ENCODE measurements around the gene AKR7A2. TPM values are rescaled to one million over a fixed set of nuclear protein-coding genes. Genes with fewer than 3 reads are reported as not detected.

AKR7A2 gene
- total RNA-seq, 3 donors from 2014 or later = 19.2 to 26.3 (median 20.5) TPM

GRCh38 chr1:19348441-19349198 is 36.7 kb upstream of the AKR7A2 start:
- no peak for DNase-seq
- peaks cover 15% of the 10 kb centered on the region for H3K36me3 Mint-ChIP-seq (ENCODE audit: insufficient read depth)
- no peak for ATAC-seq
- no peaks in the 10 kb centered on the region for H3K4me1 Mint-ChIP-seq (ENCODE audit: low read depth)
- no peak overlapping the region for H3K4me3 Mint-ChIP-seq
- no peaks in the 10 kb centered on the region for H3K27me3 Mint-ChIP-seq (ENCODE audit: low read depth)
- H3K9me3 Mint-ChIP-seq = no peaks in the 10 kb centered on the region

DNA sequence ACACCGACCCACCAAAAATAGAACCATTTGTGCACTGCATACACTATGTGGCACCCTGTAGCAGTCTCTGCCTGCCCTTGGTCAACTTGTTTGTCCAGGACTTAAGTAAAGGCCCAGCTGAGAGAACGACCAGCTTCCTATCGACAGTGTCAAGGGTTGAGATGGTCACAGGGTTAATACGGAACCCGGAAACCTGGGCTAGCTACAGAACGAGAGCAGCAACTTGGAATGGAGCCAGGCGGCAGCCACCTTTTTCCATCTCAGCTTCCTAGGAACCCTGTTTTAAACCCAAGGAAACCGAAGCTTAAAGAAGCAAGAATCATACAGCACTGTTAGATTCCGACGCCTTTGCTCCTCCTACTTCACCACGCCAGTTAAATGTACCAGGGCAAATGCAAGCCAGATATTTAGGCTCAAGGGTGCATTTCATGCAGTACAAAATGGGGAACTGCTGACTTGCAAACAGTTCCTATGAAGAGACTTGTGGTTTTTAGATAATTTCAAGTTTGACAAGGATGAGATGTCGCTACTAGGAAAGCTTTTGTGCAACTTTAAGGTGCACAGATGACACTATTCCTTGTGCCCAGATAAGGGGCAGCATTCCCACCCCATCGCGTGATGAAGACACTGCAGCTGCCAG is 35.7 kb upstream of the AKR7A2 start:
- H3K4me1 Mint-ChIP-seq (ENCODE audit: low read depth) = no peaks in the 10 kb centered on the region
- DNase-seq = no peak
- no peak overlapping the region for H3K4me3 Mint-ChIP-seq
- no peaks in the 10 kb centered on the region for H3K27me3 Mint-ChIP-seq (ENCODE audit: low read depth)
- H3K9me3 Mint-ChIP-seq = no peaks in the 10 kb centered on the region
- ATAC-seq = no peak
- peaks cover 17% of the 10 kb centered on the region for H3K36me3 Mint-ChIP-seq (ENCODE audit: insufficient read depth)

DNA sequence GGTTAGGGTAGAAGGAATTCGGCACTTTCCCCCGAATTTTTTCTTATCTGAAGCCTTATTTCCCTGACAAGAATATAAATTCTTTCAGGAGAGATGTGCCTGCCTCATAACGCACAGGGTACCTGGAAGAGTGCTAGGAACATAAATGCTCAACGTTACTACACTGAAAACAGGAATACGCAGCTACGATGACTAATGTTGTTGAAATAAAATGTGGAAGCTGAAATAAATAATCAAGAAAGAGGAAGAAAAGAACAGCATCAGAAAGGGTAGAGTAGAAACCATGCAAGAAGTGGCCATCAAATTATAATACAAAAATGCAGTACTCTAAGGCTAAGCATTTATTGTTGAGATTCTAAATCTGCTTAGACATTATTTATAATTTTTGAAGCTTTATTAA is 34.1 kb upstream of the AKR7A2 start:
- Mint-ChIP-seq H3K4me3 (no peak overlapping the region), H3K9me3 (no peaks in the 10 kb centered on the region), H3K4me1 (ENCODE audit: low read depth) (no peaks in the 10 kb centered on the region), H3K36me3 (ENCODE audit: insufficient read depth) (peaks cover 20% of the 10 kb centered on the region), H3K27me3 (ENCODE audit: low read depth) (no peaks in the 10 kb centered on the region)
- no peak for ATAC-seq
- no peak for DNase-seq

- Mint-ChIP-seq H3K9me3 (no peaks in the 10 kb centered on the region), H3K36me3 (ENCODE audit: insufficient read depth) (peaks cover 25% of the 10 kb centered on the region), H3K27me3 (ENCODE audit: low read depth) (no peaks in the 10 kb centered on the region), H3K4me1 (ENCODE audit: low read depth) (no peaks in the 10 kb centered on the region), H3K4me3 (no peak overlapping the region)
- DNase-seq = no peak
- ATAC-seq = no peak
Measured at GRCh38 chr1:19345391-19345790, 33.4 kb upstream of the AKR7A2 start.

GRCh38 chr1:19344831-19345230 is 32.9 kb upstream of the AKR7A2 start:
- Mint-ChIP-seq H3K27me3 (ENCODE audit: low read depth) (no peaks in the 10 kb centered on the region), H3K36me3 (ENCODE audit: insufficient read depth) (peaks cover 25% of the 10 kb centered on the region), H3K4me1 (ENCODE audit: low read depth) (no peaks in the 10 kb centered on the region), H3K9me3 (no peaks in the 10 kb centered on the region), H3K4me3 (no peak overlapping the region)
- ATAC-seq (no peak), DNase-seq (no peak)

- peak; percentile 28 for DNase-seq
- Mint-ChIP-seq H3K4me1 (ENCODE audit: low read depth) (no peaks in the 10 kb centered on the region), H3K9me3 (no peaks in the 10 kb centered on the region), H3K4me3 (no peak overlapping the region), H3K27me3 (ENCODE audit: low read depth) (no peaks in the 10 kb centered on the region), H3K36me3 (ENCODE audit: insufficient read depth) (peaks cover 25% of the 10 kb centered on the region)
- peak; percentile 62 to 64 for ATAC-seq
Measured at GRCh38 chr1:19344372-19344810, 32.4 kb upstream of the AKR7A2 start.

GRCh38 chr1:19343617-19344350 is 31.8 kb upstream of the AKR7A2 start:
- ATAC-seq (no peak), DNase-seq (no peak)
- H3K27me3 Mint-ChIP-seq (ENCODE audit: low read depth) = no peaks in the 10 kb centered on the region
- H3K36me3 Mint-ChIP-seq (ENCODE audit: insufficient read depth) = peaks cover 27% of the 10 kb centered on the region
- H3K9me3 Mint-ChIP-seq = no peaks in the 10 kb centered on the region
- no peak overlapping the region for H3K4me3 Mint-ChIP-seq
- no peaks in the 10 kb centered on the region for H3K4me1 Mint-ChIP-seq (ENCODE audit: low read depth)

DNA sequence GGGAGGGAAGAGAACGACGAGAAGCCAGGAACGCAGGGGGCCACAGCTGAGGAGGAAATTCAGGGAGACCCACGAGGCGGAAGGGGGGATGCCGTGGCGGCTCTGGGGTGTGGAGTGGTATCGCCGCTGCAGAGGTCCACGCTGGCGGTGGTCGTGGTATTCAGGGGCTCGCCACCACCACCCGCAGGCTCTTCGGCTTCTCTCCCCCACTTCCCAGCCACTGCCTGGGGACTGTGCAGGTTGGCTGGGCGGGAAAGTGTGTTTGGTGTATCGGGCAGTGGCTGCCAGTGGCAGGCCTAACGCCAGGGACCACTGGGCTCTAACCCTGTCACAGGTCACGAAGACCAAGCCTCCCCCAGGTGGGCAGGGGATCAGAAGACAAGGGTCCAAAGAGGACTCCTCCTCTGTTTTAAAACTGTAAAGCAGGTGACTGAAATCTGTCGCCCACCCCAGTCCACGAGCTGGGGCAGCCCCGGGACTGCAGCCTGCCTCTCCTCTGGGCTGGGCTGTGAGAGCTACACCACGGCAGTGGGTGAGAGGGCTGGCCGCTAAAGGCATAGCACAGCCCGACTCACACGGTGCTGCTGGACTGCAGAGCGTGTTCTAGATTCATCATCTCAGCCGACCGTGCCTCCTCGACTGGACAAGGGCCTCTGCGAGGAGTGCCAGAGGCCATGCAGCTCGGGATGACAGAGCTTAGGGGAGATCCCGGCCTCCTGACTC is 31.1 kb upstream of the AKR7A2 start:
- no peaks in the 10 kb centered on the region for H3K9me3 Mint-ChIP-seq
- no peaks in the 10 kb centered on the region for H3K27me3 Mint-ChIP-seq (ENCODE audit: low read depth)
- H3K4me1 Mint-ChIP-seq (ENCODE audit: low read depth) = no peaks in the 10 kb centered on the region
- DNase-seq = no peak
- no peak overlapping the region for H3K4me3 Mint-ChIP-seq
- peaks cover 27% of the 10 kb centered on the region for H3K36me3 Mint-ChIP-seq (ENCODE audit: insufficient read depth)
- no peak for ATAC-seq

- Mint-ChIP-seq H3K36me3 (ENCODE audit: insufficient read depth) (peaks cover 30% of the 10 kb centered on the region), H3K27me3 (ENCODE audit: low read depth) (no peaks in the 10 kb centered on the region), H3K4me3 (no peak overlapping the region), H3K9me3 (no peaks in the 10 kb centered on the region), H3K4me1 (ENCODE audit: low read depth) (no peaks in the 10 kb centered on the region)
- ATAC-seq (no peak), DNase-seq (no peak)
Measured at GRCh38 chr1:19342062-19342750, 30.3 kb upstream of the AKR7A2 start.

DNA sequence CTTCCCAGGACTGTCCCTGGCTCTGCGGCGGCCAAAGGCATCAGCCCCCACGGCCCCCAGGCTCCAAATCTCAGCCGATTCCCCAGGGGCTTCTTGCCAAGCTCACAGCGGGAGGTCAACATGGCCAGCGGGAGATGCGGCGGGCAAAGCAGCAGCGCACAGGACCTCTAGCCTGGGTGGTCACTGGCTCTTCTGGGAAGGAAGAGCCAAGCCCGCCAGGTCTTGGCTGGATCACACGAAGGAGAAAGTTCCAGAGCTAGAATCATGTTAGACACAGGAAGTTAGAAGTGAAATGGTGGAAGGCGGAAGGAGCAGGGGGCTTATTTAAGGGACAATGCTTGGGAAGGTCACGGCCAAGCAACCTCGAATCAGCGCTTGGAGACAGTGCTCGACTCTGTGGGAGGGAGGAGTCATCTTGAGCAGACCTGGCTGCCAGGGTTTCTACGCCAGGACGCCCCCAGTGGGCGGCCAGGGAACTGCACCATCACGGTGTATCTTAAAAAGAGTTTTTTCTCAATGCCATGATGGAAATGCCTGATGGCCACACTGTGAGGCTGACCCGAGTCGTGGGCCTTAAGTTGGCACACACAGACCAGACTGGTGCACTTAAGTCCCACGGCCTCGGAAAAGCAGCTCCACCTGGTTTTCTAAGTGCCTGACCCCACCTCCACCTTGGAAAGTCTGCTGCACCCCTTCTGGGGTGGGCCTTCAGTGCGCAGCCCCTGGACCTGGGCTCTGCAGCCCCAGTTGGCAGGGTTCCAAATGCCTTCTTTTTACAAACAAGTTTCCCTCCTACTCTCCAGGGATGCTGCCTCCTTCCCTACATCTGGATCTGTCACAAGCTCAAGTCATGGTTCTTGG is 29.5 kb upstream of the AKR7A2 start:
- ATAC-seq = peak; percentile 64 to 69
- H3K36me3 Mint-ChIP-seq (ENCODE audit: insufficient read depth) = peaks cover 30% of the 10 kb centered on the region

DNA sequence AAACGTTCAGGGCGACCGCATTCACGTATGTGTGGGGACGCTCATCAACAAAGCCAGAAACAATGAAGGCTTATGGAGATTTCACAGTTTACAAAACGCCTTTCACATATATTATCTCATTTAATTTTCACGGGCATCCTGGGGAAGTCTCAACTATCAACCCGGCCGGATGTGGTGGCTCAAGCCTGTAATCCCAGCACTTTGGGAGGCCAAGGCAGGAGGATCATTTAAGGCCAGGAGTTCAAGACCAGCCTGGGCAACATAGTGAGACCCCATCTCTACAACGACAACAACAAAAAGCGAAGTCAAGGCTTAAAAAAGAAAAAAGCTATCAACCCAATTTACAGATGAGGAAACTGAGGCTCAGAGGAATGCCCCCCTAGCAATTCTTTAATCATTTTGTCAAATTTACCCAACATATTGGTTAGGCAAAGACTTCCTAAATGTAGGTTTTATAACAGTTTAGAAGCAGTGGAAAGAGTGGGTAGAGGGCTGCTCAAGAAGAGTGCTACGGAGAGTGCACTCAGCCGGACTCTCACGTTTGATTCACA is 28.5 kb upstream of the AKR7A2 start:
- no peak for DNase-seq
- H3K36me3 Mint-ChIP-seq (ENCODE audit: insufficient read depth) = peaks cover 26% of the 10 kb centered on the region
- no peaks in the 10 kb centered on the region for H3K9me3 Mint-ChIP-seq
- ATAC-seq = no peak
- H3K27me3 Mint-ChIP-seq (ENCODE audit: low read depth) = no peaks in the 10 kb centered on the region
- peaks cover 9% of the 10 kb centered on the region for H3K4me1 Mint-ChIP-seq (ENCODE audit: low read depth)
- no peak overlapping the region for H3K4me3 Mint-ChIP-seq

More for the DNA sequence above, 29.5 kb upstream of the AKR7A2 start:
- Mint-ChIP-seq H3K9me3 (no peaks in the 10 kb centered on the region), H3K4me1 (ENCODE audit: low read depth) (peaks cover 5% of the 10 kb centered on the region), H3K4me3 (no peak overlapping the region), H3K27me3 (ENCODE audit: low read depth) (no peaks in the 10 kb centered on the region)
- peak; percentile 75 for DNase-seq

DNA sequence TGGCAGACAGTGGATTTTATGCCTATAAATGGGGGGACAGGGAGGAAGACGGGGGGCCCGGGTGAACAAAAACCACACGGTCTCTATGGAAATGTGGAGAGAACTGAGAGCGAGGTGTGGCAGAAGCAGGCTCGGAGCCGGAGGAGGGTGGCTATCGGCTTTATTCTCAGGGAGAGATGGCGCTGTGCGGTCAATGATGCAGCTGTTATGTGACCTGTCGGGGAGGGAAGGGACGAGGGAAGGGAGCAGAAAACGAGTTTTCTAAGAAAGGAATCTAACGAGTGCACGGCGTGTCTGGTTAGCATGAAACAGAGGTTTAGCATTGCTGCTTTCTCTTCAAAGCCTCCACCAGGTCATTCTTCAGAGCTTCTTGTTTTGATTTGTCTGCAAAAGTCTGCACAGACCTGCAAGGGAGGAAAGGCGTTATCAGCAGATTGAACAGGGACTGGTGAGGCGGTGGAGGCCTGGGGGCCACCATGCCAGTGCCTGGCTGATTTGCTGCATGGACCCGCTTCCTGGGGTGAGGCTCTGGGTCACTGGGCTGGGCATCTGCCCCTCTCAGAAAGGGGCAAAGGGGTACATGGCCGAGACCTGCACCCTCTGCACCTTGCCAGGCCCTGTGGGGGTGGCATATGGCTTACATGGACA is 27.4 kb upstream of the AKR7A2 start:
- H3K27me3 Mint-ChIP-seq (ENCODE audit: low read depth) = no peaks in the 10 kb centered on the region
- H3K36me3 Mint-ChIP-seq (ENCODE audit: insufficient read depth) = peaks cover 19% of the 10 kb centered on the region
- H3K4me3 Mint-ChIP-seq = no peak overlapping the region
- no peak for ATAC-seq
- peaks cover 9% of the 10 kb centered on the region for H3K4me1 Mint-ChIP-seq (ENCODE audit: low read depth)
- DNase-seq = no peak
- H3K9me3 Mint-ChIP-seq = no peaks in the 10 kb centered on the region
